HEK293 (cell line): ENCODE data around the gene BOC.

Experiments used
- GLI4 ChIP-seq: fragments of 450-650 bp; formaldehyde crosslinking; IDR thresholded peaks from 2 replicates; pipeline ENCODE4 v1.5.1; 2016; ENCODE audit warnings: missing biosample characterization, missing genetic modification characterization
- ZBTB11 ChIP-seq: fragments of 450-650 bp; formaldehyde crosslinking; conservative IDR thresholded peaks from 2 replicates; pipeline ENCODE4 v1.5.1; 2016; ENCODE audit warnings: low read depth, missing biosample characterization, missing genetic modification characterization
- ZBTB49 ChIP-seq: fragments of 450-650 bp; formaldehyde crosslinking; IDR thresholded peaks from 2 replicates; pipeline ENCODE4 v1.5.1; 2016; ENCODE audit warnings: missing biosample characterization, missing genetic modification characterization, low read depth
- ZNF19 ChIP-seq: fragments of 450-650 bp; formaldehyde crosslinking; IDR thresholded peaks from 2 replicates; pipeline ENCODE4; 2016; ENCODE audit warnings: missing biosample characterization, missing genetic modification characterization, low read depth
- ZNF394 ChIP-seq: fragments of 450-650 bp; formaldehyde crosslinking; IDR thresholded peaks from 2 replicates; pipeline ENCODE4 v1.5.1; 2016; ENCODE audit warnings: missing biosample characterization, missing genetic modification characterization, mild to moderate bottlenecking, moderate library complexity, borderline replicate concordance

GRCh38 chr3:113276751-113277080 is 65.4 kb downstream of the BOC start:
- no peak for TF ChIP-seq ZNF394 (tag by site-specific recombination)
- TF ChIP-seq ZNF19 (tag by site-specific recombination), result no peak
- TF ChIP-seq ZBTB11 (tag by site-specific recombination), result no peak
- no peak for TF ChIP-seq ZBTB49
- no peak for TF ChIP-seq GLI4 (tag by site-specific recombination)
